Right atrium auricular region (tissue), 2 donors: ENCODE results near the gene PCDHGA8. TPM values are rescaled to one million over a fixed set of nuclear protein-coding genes. Genes with fewer than 3 reads are reported as not detected.

ENCODE experiments used
- DNase-seq: peaks from one replicate; pipeline ENCODE4 v3.0.0-alpha.2; 2019; ENCODE audit warnings: low spot score
- H3K27ac ChIP-seq, 2 donors: fragments of 200-600 bp; sonication (generic); 1 replicate in 1 of 2; 2 replicates in 1 of 2; pipeline ENCODE4 v1.5.1; 2016 to 2019
- H3K27me3 ChIP-seq, 2 donors: fragments of 200-600 bp; sonication (generic); one replicate each; pipeline versions ENCODE4 v1.5.1 to v1.6.0; 2017 to 2019
- H3K36me3 ChIP-seq: fragments of 200-600 bp; sonication (generic); one replicate; pipeline ENCODE4 v1.5.1; 2016
- H3K4me1 ChIP-seq, 2 donors: fragments of 200-600 bp; sonication (generic); one replicate each; pipeline versions ENCODE4 v1.5.1 to v1.6.0; 2017 to 2019
- H3K4me3 ChIP-seq, 2 donors: fragments of 200-600 bp; sonication (generic); 1 replicate in 1 of 2; 2 replicates in 1 of 2; pipeline ENCODE4 v1.5.1; 2017 to 2019; ENCODE audit warnings: mild to moderate bottlenecking in 1 of 2, moderate library complexity in 1 of 2
- H3K9me3 ChIP-seq, 2 donors: fragments of 200-600 bp; sonication (generic); one replicate each; pipeline ENCODE4 v1.5.1; 2019
- CTCF ChIP-seq, 2 donors: fragments of 200-600 bp; sonication (generic); IDR thresholded peaks; one replicate each; pipeline ENCODE4 v1.5.1; 2019; ENCODE audit warnings: antibody characterized with exemption in 2 of 2
- total RNA-seq, 2 donors: library from RNA; depleted of rRNA; stranded (reverse); fragments of >200 nt; gene quantifications; one replicate each; pipeline ENCODE4 v1.1.0, GENCODE V29; 2016

Gene PCDHGA8
- total RNA-seq, 2 donors from 2014 or later: 5.0 to 5.7 TPM

GRCh38 chr5:141437221-141437620, 44.8 kb downstream of the PCDHGA8 start:
- no peak for DNase-seq
- Histone ChIP-seq H3K27ac (no peak overlapping the region), H3K4me1 (peaks cover 0 to 3% of the 10 kb centered on the region in 2 donors), H3K4me3 (no peak overlapping the region), H3K27me3 (no peaks in the 10 kb centered on the region), H3K9me3 (peaks cover 11 to 79% of the 10 kb centered on the region in 2 donors), H3K36me3 (no peaks in the 10 kb centered on the region)
- no peak for TF ChIP-seq CTCF (IDR thresholded peaks at IDR 0.05)

GRCh38 chr5:141439411-141440141, 47.1 kb downstream of the PCDHGA8 start:
- Histone ChIP-seq H3K27ac (no peak overlapping the region), H3K4me3 (no peak overlapping the region), H3K36me3 (no peaks in the 10 kb centered on the region), H3K27me3 (no peaks in the 10 kb centered on the region), H3K9me3 (peaks cover 11 to 68% of the 10 kb centered on the region in 2 donors), H3K4me1 (no peaks in the 10 kb centered on the region)
- no peak for TF ChIP-seq CTCF (IDR thresholded peaks at IDR 0.05)
- DNase-seq: no peak

GRCh38 chr5:141440341-141440740, 47.9 kb downstream of the PCDHGA8 start:
- Histone ChIP-seq H3K27me3 (no peaks in the 10 kb centered on the region), H3K4me3 (no peak overlapping the region), H3K36me3 (no peaks in the 10 kb centered on the region), H3K4me1 (no peaks in the 10 kb centered on the region), H3K27ac (no peak overlapping the region), H3K9me3 (peaks cover 11 to 66% of the 10 kb centered on the region in 2 donors)
- DNase-seq: no peak
- TF ChIP-seq CTCF (IDR thresholded peaks at IDR 0.05): no peak

- Histone ChIP-seq H3K27me3 (no peaks in the 10 kb centered on the region), H3K36me3 (no peaks in the 10 kb centered on the region), H3K27ac (no peak overlapping the region), H3K4me1 (no peaks in the 10 kb centered on the region), H3K9me3 (peaks cover 5 to 55% of the 10 kb centered on the region in 2 donors), H3K4me3 (no peak overlapping the region)
- DNase-seq: no peak
- no peak for TF ChIP-seq CTCF (IDR thresholded peaks at IDR 0.05)
These were observed 49.2 kb downstream of the PCDHGA8 start for GRCh38 chr5:141441571-141442170.

Other genes starting within 250 kb of the PCDHGA8 start
- gene PCDHB6, start 242.6 kb upstream of the PCDHGA8 start, total RNA-seq: under 1 TPM; 0.12 to 0.33 TPM
- 1 to 10 TPM; 1.0 to 1.4 TPM for gene PCDHB7, start 220.0 kb upstream of the PCDHGA8 start, total RNA-seq
- gene PCDHB8, start 214.8 kb upstream of the PCDHGA8 start, total RNA-seq: 1 to 10 TPM in 1 of 2 donors, under 1 TPM in 1; 0.90 to 1.7 TPM
- 1 to 10 TPM; 5.3 TPM for gene PCDHB16, start 210.2 kb upstream of the PCDHGA8 start, total RNA-seq
- 1 to 10 TPM; 1.7 to 2.5 TPM for gene PCDHB9, start 205.5 kb upstream of the PCDHGA8 start, total RNA-seq
- 1 to 10 TPM; 2.0 to 2.5 TPM for gene PCDHB10, start 200.3 kb upstream of the PCDHGA8 start, total RNA-seq
- gene PCDHB11, start 193.0 kb upstream of the PCDHGA8 start, total RNA-seq: 1 to 10 TPM; 1.8 to 2.4 TPM
- gene PCDHB12, start 183.9 kb upstream of the PCDHGA8 start, total RNA-seq: 1 to 10 TPM; 1.8 to 2.3 TPM
- gene PCDHB13, start 178.7 kb upstream of the PCDHGA8 start, total RNA-seq: 1 to 10 TPM; 4.2 to 5.0 TPM
- 1 to 10 TPM; 4.3 to 5.1 TPM for gene PCDHB14, start 169.3 kb upstream of the PCDHGA8 start, total RNA-seq
- 1 to 10 TPM; 3.2 to 5.3 TPM for gene PCDHB15, start 147.2 kb upstream of the PCDHGA8 start, total RNA-seq
- gene SLC25A2, start 88.6 kb upstream of the PCDHGA8 start, total RNA-seq: not detected
- 10 to 100 TPM; 73.9 to 82.6 TPM for gene TAF7, start 71.8 kb upstream of the PCDHGA8 start, total RNA-seq
- 1 to 10 TPM; 1.4 to 2.0 TPM for gene PCDHGA1, start 62.1 kb upstream of the PCDHGA8 start, total RNA-seq
- gene PCDHGA2, start 53.9 kb upstream of the PCDHGA8 start, total RNA-seq: 1 to 10 TPM; 7.5 to 7.7 TPM
- 1 to 10 TPM; 7.0 to 8.9 TPM for gene PCDHGA3, start 48.8 kb upstream of the PCDHGA8 start, total RNA-seq
- gene PCDHGB1, start 42.5 kb upstream of the PCDHGA8 start, total RNA-seq: 1 to 10 TPM; 2.4 to 3.3 TPM
- 1 to 10 TPM; 4.4 to 5.7 TPM for gene PCDHGA4, start 37.6 kb upstream of the PCDHGA8 start, total RNA-seq
- 1 to 10 TPM; 5.2 to 6.7 TPM for gene PCDHGB2, start 32.6 kb upstream of the PCDHGA8 start, total RNA-seq
- 1 to 10 TPM; 4.0 to 5.0 TPM for gene PCDHGA5, start 28.5 kb upstream of the PCDHGA8 start, total RNA-seq
- gene PCDHGB3, start 22.4 kb upstream of the PCDHGA8 start, total RNA-seq: 1 to 10 TPM; 5.4 to 7.2 TPM
- gene PCDHGA6, start 18.7 kb upstream of the PCDHGA8 start, total RNA-seq: 1 to 10 TPM; 4.7 to 5.3 TPM
- 1 to 10 TPM; 4.9 to 6.1 TPM for gene PCDHGA7, start 9.9 kb upstream of the PCDHGA8 start, total RNA-seq
- gene PCDHGB4, start 4.9 kb upstream of the PCDHGA8 start, total RNA-seq: 1 to 10 TPM; 6.3 to 6.4 TPM
- gene PCDHGB5, start 5.3 kb downstream of the PCDHGA8 start, total RNA-seq: 1 to 10 TPM; 9.7 TPM
- 1 to 10 TPM; 3.7 to 5.2 TPM for gene PCDHGA9, start 10.1 kb downstream of the PCDHGA8 start, total RNA-seq
- gene PCDHGB6, start 15.4 kb downstream of the PCDHGA8 start, total RNA-seq: 1 to 10 TPM; 5.0 to 7.1 TPM
- 1 to 10 TPM; 3.1 to 4.8 TPM for gene PCDHGA10, start 20.4 kb downstream of the PCDHGA8 start, total RNA-seq
- 10 to 100 TPM in 1 of 2 donors, 1 to 10 TPM in 1; 6.0 to 10.5 TPM for gene PCDHGB7, start 25.0 kb downstream of the PCDHGA8 start, total RNA-seq
- gene PCDHGA11, start 28.4 kb downstream of the PCDHGA8 start, total RNA-seq: 1 to 10 TPM; 3.0 to 4.5 TPM
- gene PCDHGA12, start 37.9 kb downstream of the PCDHGA8 start, total RNA-seq: 1 to 10 TPM; 6.2 to 7.7 TPM
- 10 to 100 TPM; 24.1 to 38.3 TPM for gene PCDHGC3, start 83.3 kb downstream of the PCDHGA8 start, total RNA-seq
- 1 to 10 TPM; 1.5 to 1.7 TPM for gene PCDHGC4, start 92.4 kb downstream of the PCDHGA8 start, total RNA-seq
- gene PCDHGC5, start 96.4 kb downstream of the PCDHGA8 start, total RNA-seq: 1 to 10 TPM; 1.4 to 1.7 TPM
- gene DIAPH1, start 226.4 kb downstream of the PCDHGA8 start, total RNA-seq: 10 to 100 TPM; 18.7 to 82.7 TPM
- gene HDAC3, start 244.2 kb downstream of the PCDHGA8 start, total RNA-seq: 10 to 100 TPM; 21.0 to 22.2 TPM
- 1 to 10 TPM in 1 of 2 donors, under 1 TPM in 1; 0.41 to 1.3 TPM for gene RELL2, start 244.4 kb downstream of the PCDHGA8 start, total RNA-seq